T-cell (primary cell): Measurements from ENCODE around the gene GIMAP2. TPM values are rescaled to one million over a fixed set of nuclear protein-coding genes. Genes with fewer than 3 reads are reported as not detected.
"Not testable (repeated sequence)": the region's sequence is repeated elsewhere in the genome, so short reads cannot be mapped to it uniquely, and the experiment has no call there.

Source experiments
- ATAC-seq, 4 experiments: fragments of 200-7000 bp in 3 of 4; fragments of 150-1000 bp in 1 of 4; cut with Tn5 transposase; replicated peaks in 1 of 4; 1 replicate in 3 of 4; 2 replicates in 1 of 4; pipeline ENCODE4 v1.10.0; 2021; ENCODE audit warnings: moderate library complexity in 3 of 4, mild to moderate bottlenecking in 2 of 4, moderate number of reproducible peaks in 1 of 4
- CTCF ChIA-PET, 2 donors: fragments of 300-600 bp; sonication (Branson Sonifier 250); formaldehyde crosslinking; loops; one replicate each; lab custom pipeline; 2022; ENCODE audit warnings: antibody characterized with exemption in 2 of 2; lab: Charles Lee
- POLR2A ChIA-PET, 2 donors: fragments of 300-600 bp; sonication (Branson Sonifier 250); formaldehyde crosslinking; loops; one replicate each; lab custom pipeline; 2022; ENCODE audit warnings: antibody characterized with exemption in 2 of 2; lab: Charles Lee
- DNase-seq, 35 experiments: peaks; one replicate each; pipeline versions ENCODE4 v3.0.0 to v3.0.0-alpha.2; 2013 to 2023
- H3K27ac ChIP-seq: one replicate; pipeline ENCODE4 v1.5.1; 2013; ENCODE audit warnings: low read length
- H3K27me3 ChIP-seq, 2 experiments: replicated peaks in 1 of 2; 1 replicate in 1 of 2; 2 replicates in 1 of 2; pipeline versions ENCODE4 v1.6.1 to v1.7.0; 2013; ENCODE audit warnings: low read length in 1 of 2, mixed read lengths in 1 of 2; ENCODE audit not compliant: control insufficient read depth in 2 of 2, insufficient read depth in 2 of 2; ENCODE audit errors: extremely low read depth in 1 of 2
- H3K36me3 ChIP-seq, 2 donors: 1 replicate in 1 of 2; 2 replicates in 1 of 2; pipeline versions ENCODE4 v1.6.1 to v1.7.0; 2013; ENCODE audit warnings: low read length in 1 of 2; ENCODE audit not compliant: control insufficient read depth in 2 of 2, insufficient read depth in 1 of 2; ENCODE audit errors: extremely low read depth in 1 of 2
- H3K4me1 ChIP-seq, 2 experiments: 1 replicate in 1 of 2; 2 replicates in 1 of 2; pipeline versions ENCODE4 v1.6.1 to v1.7.0; 2013; ENCODE audit warnings: low read length in 2 of 2, mixed read lengths in 1 of 2; ENCODE audit not compliant: insufficient read depth in 2 of 2, control insufficient read depth in 1 of 2; ENCODE audit errors: extremely low read depth in 1 of 2
- H3K4me3 ChIP-seq, 2 donors: 1 replicate in 1 of 2; 2 replicates in 1 of 2; pipeline versions ENCODE4 v1.5.1 to v1.7.0; 2013; ENCODE audit warnings: mild to moderate bottlenecking in 2 of 2, low read length in 1 of 2, moderate library complexity in 1 of 2; ENCODE audit not compliant: control insufficient read depth in 1 of 2; ENCODE audit errors: extremely low read depth in 1 of 2
- H3K9me3 ChIP-seq: 2 replicates; pipeline ENCODE4 v1.7.0; 2013
- H3K27ac Mint-ChIP-seq, 2 donors: one replicate each; pipeline ENCODE4 v1.8.0; 2020 to 2021; ENCODE audit warnings: mild to moderate bottlenecking in 2 of 2, mixed read lengths in 2 of 2
- H3K27me3 Mint-ChIP-seq, 2 donors: one replicate each; pipeline ENCODE4 v1.8.0; 2021 to 2022; ENCODE audit warnings: mixed read lengths in 2 of 2
- H3K36me3 Mint-ChIP-seq: one replicate; pipeline ENCODE4 v1.8.0; 2021; ENCODE audit warnings: mixed read lengths
- H3K4me1 Mint-ChIP-seq, 3 donors: one replicate each; pipeline ENCODE4 v1.8.0; 2020 to 2022; ENCODE audit warnings: mixed read lengths in 3 of 3, mild to moderate bottlenecking in 1 of 3
- H3K4me3 Mint-ChIP-seq, 3 donors: one replicate each; pipeline ENCODE4 v1.8.0; 2020 to 2022; ENCODE audit warnings: mild to moderate bottlenecking in 3 of 3, mixed read lengths in 3 of 3, moderate library complexity in 3 of 3
- H3K9me3 Mint-ChIP-seq, 3 donors: one replicate each; pipeline ENCODE4 v1.8.0; 2020 to 2022; ENCODE audit warnings: mixed read lengths in 3 of 3
- WGBS: methylation state at CpG from one replicate; pipeline ENCODE4 v1.1.5; 2013; ENCODE audit warnings: missing lambda C conversion rate; ENCODE audit not compliant: insufficient coverage; 5-methylcytosine and 5-hydroxymethylcytosine counted together
- total RNA-seq, 35 experiments: library from RNA in 6 of 35; stranded (reverse) in 6 of 35; fragments of 120-200 nt in 1 of 35; gene quantifications; one replicate each; pipeline versions ENCODE4 v1.2.1 to v1.2.4 and lab custom pipeline; 2013 to 2026

GIMAP2 gene
- total RNA-seq, 5 donors from 2014 or later (not counting 1 experiment from before 2014, with no cell fraction given) = 83.2 to 226 (median 183) TPM

- Mint-ChIP-seq H3K27me3 (no peaks in the 10 kb centered on the region), H3K36me3 (peaks cover 40% of the 10 kb centered on the region), H3K4me3 (peak overlapping the region in 1 of 3 donors; percentile 66), H3K9me3 (peaks cover 9 to 49% (median 25%) of the 10 kb centered on the region in 3 donors), H3K27ac (peak overlapping the region; percentile 87 to 88), H3K4me1 (peaks cover 61 to 72% (median 67%) of the 10 kb centered on the region in 3 donors)
- CTCF ChIA-PET = interaction anchor here in 1 of 2 donors (0.6 kb wide), 1 partner anchor 200 kb away, joined by 3 read pairs; no protein-coding TSS in a partner anchor
- DNase-seq = no peak
- no peak for ATAC-seq
- Histone ChIP-seq H3K9me3 (peaks cover 3% of the 10 kb centered on the region), H3K27ac (peak overlapping the region; percentile 81), H3K4me1 (peaks cover 13 to 23% of the 10 kb centered on the region in 2 experiments), H3K27me3 (no peaks in the 10 kb centered on the region), H3K36me3 (no peaks in the 10 kb centered on the region), H3K4me3 (no peak overlapping the region)
- POLR2A ChIA-PET = interaction anchor here in 1 of 2 donors (0.8 kb wide), 1 partner anchor 173 kb away, joined by 3 read pairs; no protein-coding TSS in a partner anchor
- no CpG with 5 or more reads among the region's 3 CpGs for WGBS
These were observed 36.5 kb upstream of the GIMAP2 start for GRCh38 chr7:150649080-150649385.

- H3K27me3 ChIP-seq = no peaks in the 10 kb centered on the region
- no peak for ATAC-seq
- no CpG with 5 or more reads among the region's 2 CpGs for WGBS
- Mint-ChIP-seq H3K9me3 (peaks cover 13 to 41% (median 19%) of the 10 kb centered on the region in 3 donors), H3K4me1 (peaks cover 29 to 34% (median 33%) of the 10 kb centered on the region in 3 donors), H3K36me3 (peaks cover 35% of the 10 kb centered on the region), H3K27me3 (no peaks in the 10 kb centered on the region), H3K27ac (no peak overlapping the region), H3K4me3 (no peak overlapping the region)
- H3K4me1 ChIP-seq = peaks cover 0 to under 1% of the 10 kb centered on the region in 2 experiments
- peaks cover 2% of the 10 kb centered on the region for H3K9me3 ChIP-seq
- CTCF ChIA-PET = no interaction called here
- H3K4me3 ChIP-seq = no peak overlapping the region
- no peak for DNase-seq
- H3K27ac ChIP-seq = no peak overlapping the region
- H3K36me3 ChIP-seq = no peaks in the 10 kb centered on the region
- POLR2A ChIA-PET = no interaction called here
These were observed 30.8 kb upstream of the GIMAP2 start for GRCh38 chr7:150654692-150655091.

GRCh38 chr7:150656047-150656446 lies 29.5 kb upstream of the GIMAP2 start:
- POLR2A ChIA-PET = no interaction called here
- Histone ChIP-seq H3K4me1 (no peaks in the 10 kb centered on the region), H3K9me3 (peaks cover 2% of the 10 kb centered on the region), H3K4me3 (no peak overlapping the region), H3K27ac (no peak overlapping the region), H3K27me3 (no peaks in the 10 kb centered on the region), H3K36me3 (no peaks in the 10 kb centered on the region)
- DNase-seq (no peak), ATAC-seq (no peak)
- peaks cover 32% of the 10 kb centered on the region for H3K36me3 Mint-ChIP-seq
- CTCF ChIA-PET = interaction anchor here in 1 of 2 donors (0.5 kb wide), 1 partner anchor 918 kb away, joined by 5 read pairs; no protein-coding TSS in a partner anchor
- peaks cover 26 to 45% (median 34%) of the 10 kb centered on the region in 3 donors for H3K4me1 Mint-ChIP-seq
- H3K27ac Mint-ChIP-seq = no peak overlapping the region
- WGBS = 95% methylated on average over 4 of the region's 5 CpGs
- H3K4me3 Mint-ChIP-seq = no peak overlapping the region
- no peaks in the 10 kb centered on the region for H3K27me3 Mint-ChIP-seq
- H3K9me3 Mint-ChIP-seq = peaks cover 9 to 37% (median 14%) of the 10 kb centered on the region in 3 donors

GRCh38 chr7:150657526-150657925 lies 28.0 kb upstream of the GIMAP2 start:
- DNase-seq = no peak
- WGBS = no CpG with 5 or more reads among the region's 3 CpGs
- H3K36me3 ChIP-seq = no peaks in the 10 kb centered on the region
- peaks cover 8 to 9% of the 10 kb centered on the region in 2 experiments for H3K4me1 ChIP-seq
- H3K27me3 Mint-ChIP-seq = no peaks in the 10 kb centered on the region
- peaks cover 36 to 59% (median 46%) of the 10 kb centered on the region in 3 donors for H3K4me1 Mint-ChIP-seq
- no peaks in the 10 kb centered on the region for H3K27me3 ChIP-seq
- ATAC-seq = peak in 1 of 4 experiments; percentile 40
- H3K27ac Mint-ChIP-seq = no peak overlapping the region
- H3K9me3 ChIP-seq = no peaks in the 10 kb centered on the region
- no peak overlapping the region for H3K27ac ChIP-seq
- no peak overlapping the region for H3K4me3 ChIP-seq
- ChIA-PET CTCF (no interaction called here), POLR2A (interaction anchor here in 1 of 2 donors (0.5 kb wide), 1 partner anchor 70 kb away, joined by 3 read pairs; no protein-coding TSS in a partner anchor)
- H3K36me3 Mint-ChIP-seq = peaks cover 34% of the 10 kb centered on the region
- no peak overlapping the region for H3K4me3 Mint-ChIP-seq
- H3K9me3 Mint-ChIP-seq = peaks cover 6 to 25% (median 9%) of the 10 kb centered on the region in 3 donors

GRCh38 chr7:150660939-150661613 lies 24.4 kb upstream of the GIMAP2 start:
- H3K27ac ChIP-seq = peak overlapping the region; percentile 88
- peaks cover 55 to 70% (median 56%) of the 10 kb centered on the region in 3 donors for H3K4me1 Mint-ChIP-seq
- no peaks in the 10 kb centered on the region for H3K27me3 Mint-ChIP-seq
- H3K27me3 ChIP-seq = no peaks in the 10 kb centered on the region
- no peak for DNase-seq
- no peak overlapping the region for H3K4me3 ChIP-seq
- H3K36me3 Mint-ChIP-seq = peaks cover 35% of the 10 kb centered on the region
- no peak for ATAC-seq
- ChIA-PET CTCF (interaction anchor here in 1 of 2 donors (0.7 kb wide), 1 partner anchor 26 kb away, joined by 3 read pairs; no protein-coding TSS in a partner anchor), POLR2A (interaction anchor here (0.6 to 1.1 kb wide), 3 partner anchors 29 to 677 kb away, joined by 3 to 5 read pairs (median 3); partner anchors contain the start of gene GIMAP6 (in 1 of the 2))
- peak overlapping the region; percentile 85 to 98 for H3K27ac Mint-ChIP-seq
- peaks cover 0 to 15% (median 9%) of the 10 kb centered on the region in 3 donors for H3K9me3 Mint-ChIP-seq
- 92% methylated on average over 2 of the region's 4 CpGs for WGBS
- H3K4me3 Mint-ChIP-seq = peak overlapping the region in 1 of 3 donors; percentile 12
- H3K4me1 ChIP-seq = peaks cover 39 to 40% of the 10 kb centered on the region in 2 experiments
- H3K36me3 ChIP-seq = no peaks in the 10 kb centered on the region
- no peaks in the 10 kb centered on the region for H3K9me3 ChIP-seq

GRCh38 chr7:150662821-150663220 lies 22.7 kb upstream of the GIMAP2 start:
- peak overlapping the region; percentile 88 for H3K27ac ChIP-seq
- H3K4me1 ChIP-seq = peaks cover 56 to 57% of the 10 kb centered on the region in 2 experiments
- H3K9me3 ChIP-seq, ATAC-seq, H3K27me3 Mint-ChIP-seq, H3K4me3 ChIP-seq, H3K9me3 Mint-ChIP-seq, CTCF ChIA-PET, POLR2A ChIA-PET, DNase-seq, H3K36me3 ChIP-seq, H3K27me3 ChIP-seq: not testable (repeated sequence)
- H3K4me1 Mint-ChIP-seq = peaks cover 72 to 88% (median 73%) of the 10 kb centered on the region in 3 donors
- H3K4me3 Mint-ChIP-seq = peak overlapping the region in 2 of 3 donors; percentile 7 to 54
- H3K36me3 Mint-ChIP-seq = peaks cover 28% of the 10 kb centered on the region
- peak overlapping the region; percentile 98 to 99 for H3K27ac Mint-ChIP-seq
